Measurements from ENCODE around the gene MAP4K5. TPM values are rescaled to one million over a fixed set of nuclear protein-coding genes. Genes with fewer than 3 reads are reported as not detected.
A peak's percentile ranks its signal among the peaks of the same experiment; 100 is the strongest.

The MAP4K5 gene
- total and polyA plus RNA-seq, 2 of the 13 experiments (the other 11 are each of a cell fraction or from before 2014, with no cell fraction given), result 12.7 to 23.9 TPM

DNA sequence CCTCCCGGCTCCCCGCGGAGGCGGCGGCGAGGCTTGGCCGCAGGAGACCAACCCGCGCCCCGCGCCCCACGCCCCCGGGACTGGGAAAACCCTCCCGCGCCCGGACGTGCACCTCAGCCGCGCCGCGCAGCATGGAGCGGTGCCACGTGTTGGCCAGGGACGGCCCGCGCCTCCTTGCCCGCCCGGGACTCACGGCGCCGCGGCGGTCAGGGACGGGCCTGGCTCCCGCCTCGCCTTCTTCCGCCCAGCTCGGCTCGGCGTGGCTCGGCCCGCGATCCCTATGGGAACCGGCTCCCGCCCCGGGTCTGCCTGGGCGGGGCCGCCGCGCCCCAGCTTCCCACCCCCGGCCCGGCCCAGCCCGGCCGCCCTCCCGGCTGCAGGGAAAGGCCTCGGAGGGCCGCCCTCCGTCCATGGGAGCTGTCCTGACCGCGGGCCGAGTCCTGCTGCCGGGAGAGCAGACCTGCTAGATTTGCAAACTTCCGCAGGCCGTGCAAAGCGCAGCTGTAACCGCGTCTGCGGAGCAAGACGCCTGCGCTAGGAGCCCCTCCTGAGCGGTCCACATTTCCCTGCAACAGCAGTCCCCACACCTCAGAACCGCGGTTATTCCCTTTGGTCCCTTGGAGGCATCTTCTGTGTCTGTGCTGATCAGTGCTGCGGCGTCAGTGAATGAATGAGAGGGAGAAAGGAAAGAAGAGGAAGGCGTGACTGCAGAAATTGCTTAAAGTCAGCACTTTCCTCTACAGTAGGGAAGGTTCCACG, 135.6 kb downstream of the MAP4K5 start, which contains the start of gene CDKL1 (continued):
- no peak for TF ChIP-seq ZBTB33 (CRISPR knock-in tag; IDR thresholded peaks at IDR 0.05)
- TF ChIP-seq, protein P1, sequence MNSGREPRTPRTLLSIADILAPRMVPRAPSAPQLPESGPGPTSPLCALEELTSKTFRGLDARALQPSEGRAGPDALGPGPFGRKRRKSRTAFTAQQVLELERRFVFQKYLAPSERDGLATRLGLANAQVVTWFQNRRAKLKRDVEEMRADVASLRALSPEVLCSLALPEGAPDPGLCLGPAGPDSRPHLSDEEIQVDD (CRISPR knock-in tag; IDR thresholded peaks at IDR 0.05; ENCODE audit: borderline replicate concordance), result no peak
- TF ChIP-seq ZNF790 (CRISPR knock-in tag; IDR thresholded peaks at IDR 0.05; ENCODE audit: borderline replicate concordance), result no peak
- TF ChIP-seq SMAD1 (CRISPR knock-in tag; IDR thresholded peaks at IDR 0.05; ENCODE audit: borderline replicate concordance, low read depth), result no peak
- TF ChIP-seq ZSCAN20 (CRISPR knock-in tag; IDR thresholded peaks at IDR 0.05; ENCODE audit: borderline replicate concordance), result peak; percentile 96
- no peak for TF ChIP-seq NCOA5 (CRISPR knock-in tag; IDR thresholded peaks at IDR 0.05)
- no peak for TF ChIP-seq NFIB (CRISPR knock-in tag; IDR thresholded peaks at IDR 0.05; ENCODE audit: borderline replicate concordance)
- no peak for TF ChIP-seq PTBP1 (IDR thresholded peaks at IDR 0.05; ENCODE audit: low read depth, low read length, poor library complexity, severe bottlenecking)
- no peak for TF ChIP-seq ZNF513 (CRISPR knock-in tag; conservative IDR thresholded peaks at IDR 0.05)
- TF ChIP-seq, protein P2, sequence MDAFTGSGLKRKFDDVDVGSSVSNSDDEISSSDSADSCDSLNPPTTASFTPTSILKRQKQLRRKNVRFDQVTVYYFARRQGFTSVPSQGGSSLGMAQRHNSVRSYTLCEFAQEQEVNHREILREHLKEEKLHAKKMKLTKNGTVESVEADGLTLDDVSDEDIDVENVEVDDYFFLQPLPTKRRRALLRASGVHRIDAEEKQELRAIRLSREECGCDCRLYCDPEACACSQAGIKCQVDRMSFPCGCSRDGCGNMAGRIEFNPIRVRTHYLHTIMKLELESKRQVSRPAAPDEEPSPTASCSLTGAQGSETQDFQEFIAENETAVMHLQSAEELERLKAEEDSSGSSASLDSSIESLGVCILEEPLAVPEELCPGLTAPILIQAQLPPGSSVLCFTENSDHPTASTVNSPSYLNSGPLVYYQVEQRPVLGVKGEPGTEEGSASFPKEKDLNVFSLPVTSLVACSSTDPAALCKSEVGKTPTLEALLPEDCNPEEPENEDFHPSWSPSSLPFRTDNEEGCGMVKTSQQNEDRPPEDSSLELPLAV (CRISPR knock-in tag; conservative IDR thresholded peaks at IDR 0.05; ENCODE audit: low read depth), result no peak
- no peak for TF ChIP-seq NFE2 (CRISPR knock-in tag; IDR thresholded peaks at IDR 0.05)
- no peak for TF ChIP-seq CHD2 (IDR thresholded peaks at IDR 0.05; ENCODE audit: low read depth, low read length)
- no peak for TF ChIP-seq ZKSCAN5 (CRISPR knock-in tag; IDR thresholded peaks at IDR 0.05)
- no peak; the same call in 1 of the 2 replicates for TF ChIP-seq ZSCAN9 (CRISPR knock-in tag; IDR thresholded peaks at IDR 0.05; ENCODE audit: borderline replicate concordance)
- TF ChIP-seq MLXIP (CRISPR knock-in tag; IDR thresholded peaks at IDR 0.05; ENCODE audit: borderline replicate concordance), result 0 out of 2 replicates have a peak, but pooled peaks have one; percentile 38
- TF ChIP-seq, protein P3, sequence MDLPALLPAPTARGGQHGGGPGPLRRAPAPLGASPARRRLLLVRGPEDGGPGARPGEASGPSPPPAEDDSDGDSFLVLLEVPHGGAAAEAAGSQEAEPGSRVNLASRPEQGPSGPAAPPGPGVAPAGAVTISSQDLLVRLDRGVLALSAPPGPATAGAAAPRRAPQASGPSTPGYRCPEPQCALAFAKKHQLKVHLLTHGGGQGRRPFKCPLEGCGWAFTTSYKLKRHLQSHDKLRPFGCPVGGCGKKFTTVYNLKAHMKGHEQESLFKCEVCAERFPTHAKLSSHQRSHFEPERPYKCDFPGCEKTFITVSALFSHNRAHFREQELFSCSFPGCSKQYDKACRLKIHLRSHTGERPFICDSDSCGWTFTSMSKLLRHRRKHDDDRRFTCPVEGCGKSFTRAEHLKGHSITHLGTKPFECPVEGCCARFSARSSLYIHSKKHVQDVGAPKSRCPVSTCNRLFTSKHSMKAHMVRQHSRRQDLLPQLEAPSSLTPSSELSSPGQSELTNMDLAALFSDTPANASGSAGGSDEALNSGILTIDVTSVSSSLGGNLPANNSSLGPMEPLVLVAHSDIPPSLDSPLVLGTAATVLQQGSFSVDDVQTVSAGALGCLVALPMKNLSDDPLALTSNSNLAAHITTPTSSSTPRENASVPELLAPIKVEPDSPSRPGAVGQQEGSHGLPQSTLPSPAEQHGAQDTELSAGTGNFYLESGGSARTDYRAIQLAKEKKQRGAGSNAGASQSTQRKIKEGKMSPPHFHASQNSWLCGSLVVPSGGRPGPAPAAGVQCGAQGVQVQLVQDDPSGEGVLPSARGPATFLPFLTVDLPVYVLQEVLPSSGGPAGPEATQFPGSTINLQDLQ (CRISPR knock-in tag; IDR thresholded peaks at IDR 0.05), result no peak
- TF ChIP-seq MTA1 (CRISPR knock-in tag; IDR thresholded peaks at IDR 0.05; ENCODE audit: borderline replicate concordance), result peak; percentile 49; the same call in 1 of the 2 replicates
